ENCODE measurements around the gene CSF2RB.

CSF2RB gene

GRCh38 chr22:36964106-36964505 lies 50.7 kb downstream of the CSF2RB start:
- TF ChIP-seq CTCF (IDR thresholded peaks at IDR 0.05; ENCODE audit: control insufficient read depth, extremely low read depth, insufficient read depth), result no peak

GRCh38 chr22:36965696-36966095 lies 52.3 kb downstream of the CSF2RB start:
- H3K4me3 ChIP-seq (ENCODE audit: low read depth, low read length), result no peak overlapping the region
- DNase-seq (ENCODE audit: low read depth), result no peak
- TF ChIP-seq CTCF (IDR thresholded peaks at IDR 0.05; ENCODE audit: control insufficient read depth, extremely low read depth, insufficient read depth), result no peak

More at GRCh38 chr22:36964106-36964505, 50.7 kb downstream of the CSF2RB start:
- no peak for DNase-seq (ENCODE audit: low read depth)
- no peak overlapping the region for H3K4me3 ChIP-seq (ENCODE audit: low read depth, low read length)

- DNase-seq (ENCODE audit: low read depth), result no peak
- TF ChIP-seq CTCF (IDR thresholded peaks at IDR 0.05; ENCODE audit: control insufficient read depth, extremely low read depth, insufficient read depth), result no peak
- no peak overlapping the region for H3K4me3 ChIP-seq (ENCODE audit: low read depth, low read length)
These were observed 53.6 kb downstream of the CSF2RB start for GRCh38 chr22:36966851-36967540.

GRCh38 chr22:36968249-36968964 lies 55.0 kb downstream of the CSF2RB start:
- DNase-seq (ENCODE audit: low read depth), result no peak
- no peak overlapping the region for H3K4me3 ChIP-seq (ENCODE audit: low read depth, low read length)
- TF ChIP-seq CTCF (IDR thresholded peaks at IDR 0.05; ENCODE audit: control insufficient read depth, extremely low read depth, insufficient read depth), result no peak

- peak; percentile 34 for DNase-seq (ENCODE audit: low read depth)
- no peak for TF ChIP-seq CTCF (IDR thresholded peaks at IDR 0.05; ENCODE audit: control insufficient read depth, extremely low read depth, insufficient read depth)
- H3K4me3 ChIP-seq (ENCODE audit: low read depth, low read length), result no peak overlapping the region
These were observed 58.1 kb downstream of the CSF2RB start for GRCh38 chr22:36971341-36972125.

- no peak for TF ChIP-seq CTCF (IDR thresholded peaks at IDR 0.05; ENCODE audit: control insufficient read depth, extremely low read depth, insufficient read depth)
- DNase-seq (ENCODE audit: low read depth), result no peak
- no peak overlapping the region for H3K4me3 ChIP-seq (ENCODE audit: low read depth, low read length)
These were observed 63.2 kb downstream of the CSF2RB start for GRCh38 chr22:36976606-36977005.
